Fibroblast of mammary gland (primary cell): Measurements from ENCODE around the gene HOXD9.
A peak's percentile ranks its signal among the peaks of the same experiment; 100 is the strongest.

ENCODE experiments used
- DNase-seq: peaks from one replicate; pipeline ENCODE4 v3.0.0-alpha.2; 2010; ENCODE audit warnings: low read depth
- H3K4me3 ChIP-seq: 2 replicates; pipeline ENCODE4 v1.5.1; 2011; ENCODE audit warnings: low read depth, mild to moderate bottlenecking, low read length, moderate library complexity; ENCODE audit not compliant: control insufficient read depth
- TF ChIP-seq, protein P1 (sequence below): conservative IDR thresholded peaks from 2 replicates; pipeline ENCODE4 v1.5.1; 2011; ENCODE audit warnings: low read depth, low read length, inconsistent platforms; ENCODE audit not compliant: control insufficient read depth, insufficient read depth

HOXD9 gene

DNA sequence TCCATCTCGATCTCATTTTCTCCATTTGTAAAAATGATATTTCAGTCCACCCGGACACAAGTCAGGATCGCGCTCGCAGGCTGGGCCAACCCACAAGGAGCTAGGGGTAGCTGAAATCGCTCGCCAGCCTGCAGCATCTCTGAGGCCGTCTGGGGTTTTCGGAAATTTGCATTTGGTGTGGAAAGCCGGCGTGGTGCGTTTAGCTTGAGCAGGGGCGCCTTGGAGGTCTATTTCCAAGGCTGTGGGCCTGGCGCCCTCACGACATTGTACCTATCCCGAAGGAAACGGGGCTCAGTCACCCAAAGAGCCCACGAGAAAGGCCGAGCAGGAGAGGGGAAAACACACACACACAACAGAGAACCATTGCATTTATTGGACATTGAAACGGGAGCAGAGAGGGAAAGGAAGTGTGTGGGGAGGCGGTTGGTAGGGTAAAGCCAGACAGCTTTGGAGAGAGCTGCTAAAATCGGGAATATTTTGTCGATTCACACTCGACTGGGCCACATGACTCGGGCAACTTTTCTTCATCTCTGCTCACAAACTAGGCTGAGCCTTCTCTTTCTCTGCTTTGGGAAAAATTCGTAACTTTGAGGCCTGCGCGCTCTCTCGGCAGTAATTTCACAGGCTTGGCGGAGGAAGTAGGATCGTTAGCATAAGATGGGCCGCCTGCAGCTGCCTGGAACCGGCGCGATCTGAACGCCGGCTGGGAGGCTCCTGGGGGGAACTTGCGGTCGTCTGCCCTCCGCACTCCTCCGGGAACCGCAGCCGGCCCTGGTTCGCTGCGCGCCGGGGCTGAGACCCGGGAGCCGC lies 5.9 kb downstream of the HOXD9 start:
- DNase-seq: peak; percentile 45
- TF ChIP-seq, protein P1, sequence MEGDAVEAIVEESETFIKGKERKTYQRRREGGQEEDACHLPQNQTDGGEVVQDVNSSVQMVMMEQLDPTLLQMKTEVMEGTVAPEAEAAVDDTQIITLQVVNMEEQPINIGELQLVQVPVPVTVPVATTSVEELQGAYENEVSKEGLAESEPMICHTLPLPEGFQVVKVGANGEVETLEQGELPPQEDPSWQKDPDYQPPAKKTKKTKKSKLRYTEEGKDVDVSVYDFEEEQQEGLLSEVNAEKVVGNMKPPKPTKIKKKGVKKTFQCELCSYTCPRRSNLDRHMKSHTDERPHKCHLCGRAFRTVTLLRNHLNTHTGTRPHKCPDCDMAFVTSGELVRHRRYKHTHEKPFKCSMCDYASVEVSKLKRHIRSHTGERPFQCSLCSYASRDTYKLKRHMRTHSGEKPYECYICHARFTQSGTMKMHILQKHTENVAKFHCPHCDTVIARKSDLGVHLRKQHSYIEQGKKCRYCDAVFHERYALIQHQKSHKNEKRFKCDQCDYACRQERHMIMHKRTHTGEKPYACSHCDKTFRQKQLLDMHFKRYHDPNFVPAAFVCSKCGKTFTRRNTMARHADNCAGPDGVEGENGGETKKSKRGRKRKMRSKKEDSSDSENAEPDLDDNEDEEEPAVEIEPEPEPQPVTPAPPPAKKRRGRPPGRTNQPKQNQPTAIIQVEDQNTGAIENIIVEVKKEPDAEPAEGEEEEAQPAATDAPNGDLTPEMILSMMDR: no peak
- H3K4me3 ChIP-seq: peak overlapping the region; percentile 56

DNA sequence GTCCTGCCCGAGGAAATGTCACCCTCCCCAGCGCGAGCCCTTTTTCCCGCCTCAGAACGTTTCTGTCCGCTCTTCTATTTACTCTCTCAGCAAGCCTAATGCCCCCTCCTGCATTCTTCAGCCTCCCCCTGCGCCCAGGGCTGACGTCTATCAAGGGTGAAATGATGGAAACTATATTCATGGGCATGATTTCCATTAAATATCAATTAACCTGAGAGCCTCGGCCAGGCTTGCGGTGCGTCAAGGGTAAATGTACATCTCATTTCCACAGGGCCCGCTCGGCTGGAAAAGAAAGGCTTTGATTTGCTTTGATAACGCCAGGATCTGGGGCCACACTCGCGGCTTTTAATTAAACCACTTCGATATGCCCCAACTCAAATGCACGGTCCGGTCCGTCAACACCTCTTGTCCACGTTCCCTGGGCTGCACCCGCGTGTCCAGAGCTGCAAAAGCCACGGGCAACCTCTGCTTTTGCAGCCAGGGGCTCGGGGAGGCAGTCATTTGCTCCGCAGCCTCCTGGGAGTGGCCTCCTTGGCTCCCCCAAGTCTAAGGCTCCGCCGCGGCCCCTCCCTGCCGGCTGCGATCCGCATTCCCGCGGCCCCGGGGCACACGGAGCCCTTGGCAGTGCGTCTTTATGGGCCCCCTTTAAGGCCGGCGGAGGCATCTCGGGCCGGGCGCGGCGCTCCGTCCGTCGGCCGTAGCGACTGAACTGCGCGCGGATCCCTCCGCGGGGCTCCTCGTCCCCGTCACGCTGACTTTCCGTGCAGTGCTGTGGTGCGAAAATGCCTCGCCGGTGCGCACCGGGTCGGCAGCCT lies 6.7 kb downstream of the HOXD9 start, which contains the start of gene HOXD8:
TSS of gene HOXD8 (plus strand) at position 724 of the 815 bp plus-strand sequence. CDS start 662 bp downstream, outside the sequence.
- H3K4me3 ChIP-seq: peak within 1 kb of the TSS; percentile 71
- DNase-seq: peak; percentile 88
- TF ChIP-seq, protein P1: no peak

DNA sequence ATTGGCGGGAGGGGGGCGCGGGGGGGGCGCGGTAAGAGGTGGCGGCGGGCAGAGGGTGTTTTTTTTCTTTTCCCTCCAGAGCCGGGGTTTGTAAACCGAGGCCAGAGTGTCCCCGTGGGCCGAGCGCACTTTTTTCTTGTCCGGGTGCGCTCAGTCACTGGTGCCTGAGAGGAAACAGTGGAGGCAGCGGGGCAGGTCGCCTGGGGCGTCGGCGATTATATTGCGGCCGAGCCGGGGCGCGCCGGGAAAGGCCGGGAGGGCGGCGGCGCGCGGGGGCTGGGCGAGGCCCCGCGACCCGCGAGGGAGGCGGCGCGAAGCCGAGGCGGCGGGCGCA lies 7.3 kb downstream of the HOXD9 start:
- H3K4me3 ChIP-seq: peak overlapping the region; percentile 56
- no peak for DNase-seq
- TF ChIP-seq, protein P1: no peak

DNA sequence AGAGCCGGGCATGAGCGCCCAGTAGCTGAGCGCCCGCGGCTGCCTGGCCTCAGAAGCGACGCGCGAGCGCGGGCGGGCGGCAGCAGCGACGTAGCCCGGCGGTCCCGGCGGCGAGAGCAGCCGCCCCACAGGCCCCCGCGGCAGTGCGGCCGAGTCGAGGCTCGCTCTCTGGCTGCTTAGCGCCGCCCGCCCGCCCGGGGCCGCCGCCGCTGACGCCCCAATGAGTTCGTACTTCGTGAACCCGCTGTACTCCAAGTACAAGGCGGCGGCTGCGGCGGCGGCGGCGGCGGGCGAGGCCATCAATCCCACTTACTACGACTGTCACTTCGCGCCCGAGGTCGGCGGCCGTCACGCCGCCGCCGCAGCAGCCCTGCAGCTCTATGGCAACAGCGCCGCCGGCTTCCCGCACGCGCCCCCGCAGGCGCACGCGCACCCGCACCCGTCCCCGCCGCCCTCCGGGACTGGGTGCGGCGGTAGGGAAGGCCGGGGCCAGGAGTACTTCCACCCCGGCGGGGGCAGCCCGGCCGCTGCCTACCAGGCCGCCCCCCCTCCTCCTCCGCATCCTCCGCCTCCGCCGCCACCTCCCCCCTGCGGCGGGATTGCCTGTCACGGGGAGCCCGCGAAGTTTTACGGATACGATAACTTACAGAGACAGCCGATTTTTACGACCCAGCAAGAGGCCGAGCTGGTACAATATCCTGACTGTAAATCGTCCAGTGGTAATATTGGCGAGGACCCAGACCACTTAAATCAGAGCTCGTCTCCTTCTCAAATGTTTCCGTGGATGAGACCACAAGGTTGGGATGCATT lies 7.8 kb downstream of the HOXD9 start:
- peak; percentile 86 for DNase-seq
- TF ChIP-seq, protein P1: no peak
- peak overlapping the region; percentile 71 for H3K4me3 ChIP-seq

DNA sequence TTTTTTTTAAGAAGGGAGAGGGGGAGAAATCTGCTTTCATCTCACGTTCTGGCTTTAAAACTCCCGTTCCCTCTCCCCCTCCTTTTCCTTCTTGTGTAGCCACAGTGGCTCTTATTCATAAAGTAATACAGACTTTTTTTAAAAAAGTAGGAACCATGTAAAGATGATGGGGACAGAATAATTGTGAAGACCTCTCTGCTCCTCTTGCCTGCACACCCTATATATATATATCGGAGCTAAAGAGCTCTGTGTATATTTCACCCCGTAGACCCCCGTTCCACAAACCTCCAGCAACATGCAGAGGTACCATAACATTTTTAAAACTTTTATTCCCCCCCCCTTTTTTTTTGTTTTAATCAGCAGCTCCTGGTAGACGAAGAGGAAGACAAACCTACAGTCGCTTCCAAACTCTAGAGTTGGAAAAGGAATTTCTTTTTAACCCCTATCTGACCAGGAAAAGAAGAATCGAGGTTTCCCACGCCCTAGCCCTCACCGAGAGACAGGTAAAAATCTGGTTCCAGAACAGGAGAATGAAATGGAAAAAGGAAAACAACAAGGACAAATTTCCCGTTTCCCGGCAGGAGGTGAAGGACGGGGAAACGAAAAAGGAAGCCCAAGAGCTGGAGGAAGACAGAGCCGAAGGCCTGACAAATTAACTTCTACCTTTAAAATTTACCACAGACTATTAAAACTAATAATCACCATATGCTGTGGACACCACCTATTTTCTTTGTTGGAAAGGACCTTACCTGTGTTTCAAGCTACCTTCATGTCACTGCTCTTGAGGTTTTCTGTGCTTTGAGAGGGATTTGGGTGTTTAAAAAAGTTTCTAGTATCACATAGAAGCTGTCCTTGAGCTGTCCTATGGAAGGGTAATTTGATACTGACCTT lies 8.7 kb downstream of the HOXD9 start:
- DNase-seq: no peak
- TF ChIP-seq, protein P1: no peak
- H3K4me3 ChIP-seq: peak overlapping the region; percentile 71
